Mononuclear cell (primary cell): ENCODE measurements around the gene SMAP1. TPM values are rescaled to one million over a fixed set of nuclear protein-coding genes. Genes with fewer than 3 reads are reported as not detected.

Source experiments
- H3K27me3 ChIP-seq: 2 replicates; pipeline ENCODE4 v1.6.0; 2011; ENCODE audit warnings: low read length, control low read depth; ENCODE audit not compliant: insufficient read depth
- H3K4me1 ChIP-seq: 2 replicates; pipeline ENCODE4 v1.5.1; 2011; ENCODE audit warnings: mild to moderate bottlenecking, low read length, control low read depth; ENCODE audit not compliant: insufficient read depth
- H3K4me3 ChIP-seq: 2 replicates; pipeline ENCODE4 v1.5.1; 2011; ENCODE audit warnings: mild to moderate bottlenecking, low read length, moderate library complexity
- H3K9me3 ChIP-seq: 2 replicates; pipeline ENCODE4 v1.5.1; 2011; ENCODE audit warnings: low read depth, mild to moderate bottlenecking, control low read depth, low read length
- total RNA-seq: library from RNA; depleted of rRNA; stranded (reverse); fragments of >200 nt; gene quantifications from one replicate; pipeline ENCODE4 v1.2.3, GENCODE V29; 2012

SMAP1 gene
- total RNA-seq, 1 donor: 25.7 TPM

DNA sequence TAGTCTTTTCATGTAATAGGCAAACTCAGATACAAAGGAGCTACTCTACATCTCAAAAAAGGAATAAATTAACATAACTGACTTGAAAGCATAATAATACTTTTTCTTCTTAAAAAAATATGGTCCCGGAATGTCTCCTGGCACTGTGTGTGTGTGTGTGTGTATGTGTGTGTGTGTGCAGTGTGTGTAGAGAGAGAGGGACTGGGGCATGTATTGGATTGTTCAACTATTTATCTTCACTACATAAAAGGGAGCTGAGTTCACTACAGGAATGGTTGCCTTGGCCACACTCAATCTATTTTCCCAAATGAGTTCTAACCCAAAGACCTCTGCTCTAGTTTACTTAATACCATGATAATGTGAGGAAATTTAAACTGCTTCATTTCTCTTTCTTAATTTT lies 238.1 kb downstream of the SMAP1 start:
- Histone ChIP-seq H3K4me1 (no peaks in the 10 kb centered on the region), H3K4me3 (no peak overlapping the region), H3K27me3 (no peaks in the 10 kb centered on the region), H3K9me3 (no peaks in the 10 kb centered on the region)

Other genes with a start within 250 kb of the SMAP1 start
- gene SDHAF4, start 101.0 kb upstream of the SMAP1 start, total RNA-seq: 2.6 TPM